Measurements from ENCODE around the gene RAPGEF6.
A peak's percentile ranks its signal among the peaks of the same experiment; 100 is the strongest.
"Not testable (repeated sequence)": the region's sequence is repeated elsewhere in the genome, so short reads cannot be mapped to it uniquely, and the experiment has no call there.

The RAPGEF6 gene

GRCh38 chr5:131496400-131496713 is 138.7 kb downstream of the RAPGEF6 start:
- Histone ChIP-seq H3K27me3 (ENCODE audit: low read depth, low read length) (no peaks in the 10 kb centered on the region), H3K9ac (ENCODE audit: low read length) (no peak overlapping the region), H4K20me1 (ENCODE audit: insufficient read depth, low read length) (peaks cover 14% of the 10 kb centered on the region), H3K27ac (ENCODE audit: low read length) (no peak overlapping the region), H2AFZ (ENCODE audit: low read depth, low read length) (no peak overlapping the region), H3K4me2 (ENCODE audit: low read length) (peak overlapping the region; percentile 21), H3K9me3 (ENCODE audit: insufficient read depth, low read length) (no peaks in the 10 kb centered on the region), H3K36me3 (replicated peaks; ENCODE audit: low read depth, low read length) (peaks cover 37% of the 10 kb centered on the region), H3K79me2 (ENCODE audit: low read length) (no peaks in the 10 kb centered on the region), H3K4me3 (ENCODE audit: low read length) (no peak overlapping the region), H3K4me1 (ENCODE audit: low read length) (peaks cover 20% of the 10 kb centered on the region)
- TF ChIP-seq EZH2phosphoT487 (IDR thresholded peaks at IDR 0.05; ENCODE audit: low read depth): no peak
- TF ChIP-seq, protein P1, sequence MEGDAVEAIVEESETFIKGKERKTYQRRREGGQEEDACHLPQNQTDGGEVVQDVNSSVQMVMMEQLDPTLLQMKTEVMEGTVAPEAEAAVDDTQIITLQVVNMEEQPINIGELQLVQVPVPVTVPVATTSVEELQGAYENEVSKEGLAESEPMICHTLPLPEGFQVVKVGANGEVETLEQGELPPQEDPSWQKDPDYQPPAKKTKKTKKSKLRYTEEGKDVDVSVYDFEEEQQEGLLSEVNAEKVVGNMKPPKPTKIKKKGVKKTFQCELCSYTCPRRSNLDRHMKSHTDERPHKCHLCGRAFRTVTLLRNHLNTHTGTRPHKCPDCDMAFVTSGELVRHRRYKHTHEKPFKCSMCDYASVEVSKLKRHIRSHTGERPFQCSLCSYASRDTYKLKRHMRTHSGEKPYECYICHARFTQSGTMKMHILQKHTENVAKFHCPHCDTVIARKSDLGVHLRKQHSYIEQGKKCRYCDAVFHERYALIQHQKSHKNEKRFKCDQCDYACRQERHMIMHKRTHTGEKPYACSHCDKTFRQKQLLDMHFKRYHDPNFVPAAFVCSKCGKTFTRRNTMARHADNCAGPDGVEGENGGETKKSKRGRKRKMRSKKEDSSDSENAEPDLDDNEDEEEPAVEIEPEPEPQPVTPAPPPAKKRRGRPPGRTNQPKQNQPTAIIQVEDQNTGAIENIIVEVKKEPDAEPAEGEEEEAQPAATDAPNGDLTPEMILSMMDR (IDR thresholded peaks at IDR 0.05; ENCODE audit: low read depth, low read length): peak; percentile 22; the same call in 1 of the 2 replicates

- peak overlapping the region; percentile 21 for H3K4me2 ChIP-seq (ENCODE audit: low read length)
- no peak overlapping the region for H3K27ac ChIP-seq (ENCODE audit: low read length)
- no peaks in the 10 kb centered on the region for H3K79me2 ChIP-seq (ENCODE audit: low read length)
- no peak overlapping the region for H3K4me3 ChIP-seq (ENCODE audit: low read length)
- H3K9me3 ChIP-seq (ENCODE audit: insufficient read depth, low read length): no peaks in the 10 kb centered on the region
- H2AFZ ChIP-seq (ENCODE audit: low read depth, low read length): no peak overlapping the region
- H3K4me1 ChIP-seq (ENCODE audit: low read length): peaks cover 20% of the 10 kb centered on the region
- peaks cover 37% of the 10 kb centered on the region for H3K36me3 ChIP-seq (replicated peaks; ENCODE audit: low read depth, low read length)
- TF ChIP-seq, protein P1 (IDR thresholded peaks at IDR 0.05; ENCODE audit: low read depth, low read length): no peak
- no peak for TF ChIP-seq EZH2phosphoT487 (IDR thresholded peaks at IDR 0.05; ENCODE audit: low read depth)
- no peaks in the 10 kb centered on the region for H3K27me3 ChIP-seq (ENCODE audit: low read depth, low read length)
- H3K9ac ChIP-seq (ENCODE audit: low read length): no peak overlapping the region
- peaks cover 14% of the 10 kb centered on the region for H4K20me1 ChIP-seq (ENCODE audit: insufficient read depth, low read length)
Measured at GRCh38 chr5:131495536-131496399, 139.3 kb downstream of the RAPGEF6 start.

DNA sequence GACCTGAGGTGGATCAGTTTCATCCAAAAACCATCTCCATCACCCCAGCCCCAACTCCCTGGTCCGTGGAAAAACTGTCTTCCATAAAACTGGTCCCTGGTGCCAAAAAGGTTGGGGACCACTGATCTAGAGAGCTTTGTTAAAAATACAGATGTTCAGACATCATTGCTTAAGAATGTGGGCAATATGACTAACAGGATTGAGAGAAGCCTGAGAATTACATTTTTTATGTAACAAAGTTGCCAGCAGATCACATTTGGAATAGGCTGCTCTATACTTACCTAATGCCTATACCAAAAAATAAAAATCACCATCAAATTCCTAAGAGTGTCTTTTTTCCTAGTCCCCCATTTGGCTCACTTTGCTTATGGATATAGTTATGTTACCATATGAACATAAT is 143.3 kb downstream of the RAPGEF6 start:
- H3K27ac ChIP-seq (ENCODE audit: low read length): no peak overlapping the region
- H3K27me3 ChIP-seq (ENCODE audit: low read depth, low read length): no peaks in the 10 kb centered on the region
- peaks cover 21% of the 10 kb centered on the region for H4K20me1 ChIP-seq (ENCODE audit: insufficient read depth, low read length)
- H3K79me2 ChIP-seq (ENCODE audit: low read length): no peaks in the 10 kb centered on the region
- H3K9ac ChIP-seq (ENCODE audit: low read length): no peak overlapping the region
- H3K4me3 ChIP-seq (ENCODE audit: low read length): no peak overlapping the region
- H2AFZ ChIP-seq (ENCODE audit: low read depth, low read length): no peak overlapping the region
- peaks cover 26% of the 10 kb centered on the region for H3K36me3 ChIP-seq (replicated peaks; ENCODE audit: low read depth, low read length)
- H3K9me3 ChIP-seq (ENCODE audit: insufficient read depth, low read length): no peaks in the 10 kb centered on the region
- peaks cover 31% of the 10 kb centered on the region for H3K4me1 ChIP-seq (ENCODE audit: low read length)
- H3K4me2 ChIP-seq (ENCODE audit: low read length): no peak overlapping the region
- TF ChIP-seq, protein P1 (IDR thresholded peaks at IDR 0.05; ENCODE audit: low read depth, low read length): no peak
- no peak for TF ChIP-seq EZH2phosphoT487 (IDR thresholded peaks at IDR 0.05; ENCODE audit: low read depth)

- H3K79me2 ChIP-seq (ENCODE audit: low read length): no peaks in the 10 kb centered on the region
- H2AFZ ChIP-seq (ENCODE audit: low read depth, low read length): no peak overlapping the region
- no peaks in the 10 kb centered on the region for H3K27me3 ChIP-seq (ENCODE audit: low read depth, low read length)
- H3K4me2 ChIP-seq (ENCODE audit: low read length): peak overlapping the region; percentile 53
- peaks cover 9% of the 10 kb centered on the region; the same call in 1 of the 2 replicates for H4K20me1 ChIP-seq (ENCODE audit: insufficient read depth, low read length)
- H3K36me3 ChIP-seq (replicated peaks; ENCODE audit: low read depth, low read length): peaks cover 16% of the 10 kb centered on the region
- no peaks in the 10 kb centered on the region for H3K9me3 ChIP-seq (ENCODE audit: insufficient read depth, low read length)
- peak overlapping the region; percentile 11; the same call in 1 of the 2 replicates for H3K4me3 ChIP-seq (ENCODE audit: low read length)
- no peak overlapping the region for H3K9ac ChIP-seq (ENCODE audit: low read length)
- TF ChIP-seq, protein P1 (IDR thresholded peaks at IDR 0.05; ENCODE audit: low read depth, low read length): no peak
- TF ChIP-seq EZH2phosphoT487 (IDR thresholded peaks at IDR 0.05; ENCODE audit: low read depth): no peak
- H3K4me1 ChIP-seq (ENCODE audit: low read length): peaks cover 19% of the 10 kb centered on the region
- peak overlapping the region; percentile 49 for H3K27ac ChIP-seq (ENCODE audit: low read length)
Measured at GRCh38 chr5:131488463-131488862, 146.6 kb downstream of the RAPGEF6 start.

- not testable (repeated sequence) for H3K9ac ChIP-seq (ENCODE audit: low read length); H2AFZ ChIP-seq (ENCODE audit: low read depth, low read length); H3K4me2 ChIP-seq (ENCODE audit: low read length); H3K79me2 ChIP-seq (ENCODE audit: low read length); H4K20me1 ChIP-seq (ENCODE audit: insufficient read depth, low read length); H3K27me3 ChIP-seq (ENCODE audit: low read depth, low read length); H3K9me3 ChIP-seq (ENCODE audit: insufficient read depth, low read length); H3K4me3 ChIP-seq (ENCODE audit: low read length); H3K27ac ChIP-seq (ENCODE audit: low read length)
- Histone ChIP-seq H3K36me3 (replicated peaks; ENCODE audit: low read depth, low read length) (peaks cover 14% of the 10 kb centered on the region), H3K4me1 (ENCODE audit: low read length) (peaks cover 19% of the 10 kb centered on the region)
Measured at GRCh38 chr5:131487371-131487770, 147.7 kb downstream of the RAPGEF6 start.
